A172 (cell line): ENCODE results near the gene DISP2. TPM values are rescaled to one million over a fixed set of nuclear protein-coding genes. Genes with fewer than 3 reads are reported as not detected.

Experiments used
- DNase-seq: peaks from one replicate; pipeline ENCODE4 v3.0.0-alpha.2; 2015; ENCODE audit warnings: low spot score
- total RNA-seq: library from RNA; depleted of rRNA; stranded (reverse); fragments of >200 nt; shearing (Covaris generic); gene quantifications from 2 replicates; pipeline ENCODE4 v1.2.3, GENCODE V29; 2014; rRNA removed

The DISP2 gene
- total RNA-seq: 0.19 and 0.36 TPM in 2 replicates

DNA sequence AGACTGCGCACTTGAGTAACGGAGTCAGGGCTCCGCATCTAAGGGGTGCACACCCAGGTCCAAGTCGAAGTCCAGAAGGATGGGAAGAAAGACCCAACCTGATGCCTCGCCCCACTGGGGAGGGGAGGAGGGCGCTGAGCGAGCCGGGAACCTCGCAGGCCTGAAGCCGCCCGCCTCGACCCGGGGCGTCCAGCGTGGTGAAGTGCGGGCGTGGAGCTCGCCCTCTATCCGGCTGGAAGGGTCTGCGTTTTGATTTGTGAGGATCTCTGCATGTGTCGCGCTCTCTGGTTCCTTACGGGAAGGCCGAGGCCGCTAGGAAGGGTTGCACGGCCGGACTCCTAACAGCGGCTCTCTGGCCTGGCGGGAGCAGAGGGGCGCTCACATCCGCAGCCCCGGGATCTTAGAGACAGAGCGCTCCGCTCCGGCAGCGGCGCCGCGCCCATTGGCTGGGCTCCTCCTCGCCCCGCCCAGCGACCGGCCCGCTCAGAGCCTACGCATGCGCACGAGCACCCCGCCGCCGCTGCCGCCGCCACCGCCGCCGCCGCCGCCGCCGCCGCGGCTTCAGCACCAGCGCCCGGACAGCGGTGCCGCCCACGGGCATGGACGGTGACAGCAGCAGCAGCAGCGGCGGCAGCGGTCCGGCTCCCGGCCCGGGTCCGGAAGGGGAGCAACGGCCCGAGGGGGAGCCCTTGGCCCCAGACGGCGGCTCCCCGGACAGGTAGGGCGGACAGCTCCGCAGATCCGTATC is at the start of gene DISP2:
Gene DISP2, plus strand, starts transcription at position 497 of the 748 bp plus-strand sequence. Its CDS starts 103 bp downstream, at position 600.
- peak; percentile 60 for DNase-seq

GRCh38 chr15:40309344-40309862 is 48.6 kb upstream of the DISP2 start:
- no peak for DNase-seq

DNA sequence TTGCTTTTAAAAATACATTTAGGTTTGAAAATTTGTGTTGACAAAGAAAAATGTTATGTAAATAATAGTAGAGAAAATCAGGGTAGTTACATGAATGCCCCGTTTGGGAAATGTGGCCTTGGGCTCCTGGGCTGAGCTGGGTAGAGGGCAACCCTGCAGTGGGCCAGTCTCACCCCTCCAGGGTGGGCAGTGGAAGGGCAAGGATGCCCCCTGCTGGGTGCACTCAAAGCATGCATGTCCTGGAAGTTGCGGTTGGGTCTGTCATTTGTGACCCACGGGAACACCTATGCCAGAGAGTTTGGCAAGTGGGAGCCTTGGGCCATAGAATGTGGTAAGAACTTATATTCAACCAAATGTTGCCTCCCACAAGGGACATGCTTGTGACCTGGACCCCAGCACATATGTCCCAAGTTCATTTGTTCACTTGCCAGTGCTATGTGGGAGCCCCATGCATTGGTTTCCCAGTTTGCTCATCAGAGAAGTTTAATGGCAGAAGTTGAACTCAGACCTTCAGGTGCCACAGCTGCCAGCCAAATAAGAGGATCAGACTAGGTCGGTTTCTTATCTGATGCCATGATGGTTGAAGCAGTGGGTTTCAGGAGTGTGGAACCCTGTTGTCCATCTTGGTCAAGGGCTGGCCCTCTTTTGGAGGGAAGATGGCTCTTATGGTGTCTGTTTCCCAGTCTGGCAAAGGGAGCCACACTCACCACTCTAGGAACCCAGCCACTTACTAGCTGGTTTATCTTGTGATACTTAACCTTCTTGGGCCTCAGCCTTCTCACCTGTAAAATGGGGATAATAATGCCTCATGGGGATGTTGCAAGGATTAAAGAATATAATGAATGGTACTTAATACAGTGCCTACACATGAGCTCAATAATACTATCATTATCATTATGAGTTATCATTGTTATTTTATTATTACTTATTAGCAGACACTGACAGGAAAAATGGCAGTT is 47.7 kb upstream of the DISP2 start:
- peak; percentile 46 for DNase-seq

- no peak for DNase-seq
Observed at GRCh38 chr15:40310993-40311392, 47.0 kb upstream of the DISP2 start.

DNA sequence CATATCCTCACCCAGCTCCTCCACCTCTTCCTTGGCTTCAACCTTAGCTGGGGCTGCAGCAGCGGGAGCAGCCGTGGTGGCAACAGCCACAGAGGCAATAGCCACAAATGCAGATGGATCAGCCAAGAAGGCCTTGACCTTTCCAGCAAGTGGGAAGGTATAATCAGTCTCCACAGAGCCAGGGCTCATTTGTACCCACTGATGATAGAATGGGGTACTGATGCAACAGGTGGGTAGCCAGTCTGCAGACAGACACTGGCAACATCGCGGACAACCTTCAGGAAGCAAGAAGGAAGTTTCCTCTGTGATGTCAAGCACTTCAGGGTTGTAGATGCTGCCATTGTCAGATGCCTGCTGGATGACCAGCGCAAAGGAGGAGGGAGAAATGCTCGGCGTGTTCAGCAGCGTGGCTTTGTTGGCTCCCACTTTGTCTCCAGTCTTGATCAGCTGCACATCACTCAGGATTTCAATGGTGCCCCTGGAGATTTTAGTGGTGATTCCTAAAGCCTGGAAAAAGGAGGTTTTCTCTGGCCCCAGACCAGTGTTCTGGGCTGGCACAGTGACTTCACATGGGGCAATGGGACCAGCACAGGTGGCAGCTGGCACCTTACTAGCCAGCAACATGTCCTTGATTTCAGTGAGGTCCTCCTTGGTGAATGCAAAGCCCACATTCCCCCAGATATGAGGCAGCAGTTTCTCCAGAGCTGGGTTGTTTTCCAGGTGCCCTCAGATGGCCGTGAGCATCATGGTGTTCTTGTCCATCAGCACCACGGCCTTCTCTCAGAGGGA is 45.5 kb upstream of the DISP2 start:
- DNase-seq: no peak

DNA sequence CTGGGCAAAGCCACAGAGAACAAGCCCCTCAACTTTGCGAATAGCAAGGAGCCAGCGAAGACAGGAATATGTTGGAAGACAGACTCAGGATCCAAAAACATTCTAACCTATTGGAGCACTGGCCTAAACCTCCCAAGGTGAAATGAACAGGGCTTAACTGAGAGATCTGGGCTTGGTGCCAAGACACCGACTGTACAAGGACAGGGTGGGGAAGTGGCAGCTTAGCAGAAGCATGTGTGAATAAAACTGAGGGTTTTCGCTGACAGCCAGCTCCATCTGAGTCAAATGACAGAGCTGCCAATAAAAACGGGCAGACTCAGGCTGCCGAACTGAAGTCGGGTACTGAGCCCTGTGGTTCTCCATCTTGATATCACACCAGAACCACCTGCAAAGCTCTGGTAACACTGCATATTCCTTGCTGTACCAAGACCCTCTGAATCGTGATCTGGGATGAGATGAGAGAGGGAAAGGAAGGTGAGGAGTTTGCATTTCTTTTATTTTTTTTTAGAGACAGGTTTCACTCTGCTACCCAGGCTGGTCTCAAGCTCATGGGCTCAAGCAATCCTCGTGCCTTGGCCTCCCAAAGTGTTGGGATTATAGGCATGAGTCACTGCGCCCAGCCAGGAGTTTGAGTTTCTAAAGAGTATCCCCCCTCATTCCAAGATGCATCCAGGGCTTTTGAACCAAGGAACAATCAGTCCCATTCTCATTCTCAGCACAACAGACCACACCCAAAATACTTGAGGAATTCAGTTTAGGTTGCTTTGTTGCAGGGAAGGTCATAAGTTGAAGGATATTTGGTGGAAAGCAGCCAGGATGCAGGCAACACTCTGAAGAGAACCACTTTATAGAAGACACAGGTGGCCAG is 44.3 kb upstream of the DISP2 start:
- peak; percentile 66 for DNase-seq

DNA sequence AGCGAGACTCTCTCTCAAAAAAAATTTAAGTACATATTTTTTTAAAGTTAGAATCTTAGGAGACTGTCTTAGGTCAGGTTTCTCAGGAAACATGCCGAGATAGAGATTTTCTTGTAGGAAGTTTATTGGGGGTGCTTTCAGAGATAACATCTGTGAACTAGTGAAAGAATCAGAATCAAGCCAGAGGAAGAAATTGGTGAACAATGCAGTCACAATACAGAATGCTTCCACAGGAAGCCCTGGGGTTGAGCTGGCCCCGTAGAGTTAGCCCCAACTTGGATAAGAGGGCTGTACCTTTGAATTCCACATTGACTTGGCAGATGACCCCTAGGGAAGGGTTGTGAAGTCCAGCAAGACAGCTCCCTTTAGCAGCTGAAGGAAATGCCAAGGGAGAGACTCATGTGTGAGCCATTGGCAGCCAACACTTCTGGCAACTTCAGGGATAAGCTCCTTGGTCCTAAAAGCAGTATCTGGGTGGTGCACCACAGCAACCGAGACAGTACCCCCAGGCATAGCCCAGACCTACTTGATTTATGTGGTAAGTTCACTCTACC is 43.2 kb upstream of the DISP2 start:
- DNase-seq: peak; percentile 35

DNA sequence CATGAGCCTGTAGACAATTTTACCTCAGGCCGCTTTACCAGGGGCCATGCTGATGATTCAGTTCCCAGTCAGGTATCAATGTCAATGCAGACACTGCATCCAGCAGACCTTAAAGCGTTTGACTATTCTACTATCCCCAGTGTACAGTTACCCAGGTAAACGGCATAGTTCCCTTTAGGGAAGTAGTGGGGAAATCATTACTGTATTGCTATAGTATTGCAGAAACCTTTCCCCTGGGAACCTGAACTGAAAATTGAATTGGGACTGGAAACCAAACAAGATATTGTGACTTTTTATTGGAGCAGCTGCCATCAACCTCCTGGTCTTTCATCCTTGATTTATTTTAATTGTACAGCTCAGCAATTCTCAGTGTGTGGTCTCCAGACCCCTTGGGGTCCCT is 41.1 kb upstream of the DISP2 start:
- DNase-seq: no peak

GRCh38 chr15:40317580-40317979 is 40.4 kb upstream of the DISP2 start:
- no peak for DNase-seq

DNA sequence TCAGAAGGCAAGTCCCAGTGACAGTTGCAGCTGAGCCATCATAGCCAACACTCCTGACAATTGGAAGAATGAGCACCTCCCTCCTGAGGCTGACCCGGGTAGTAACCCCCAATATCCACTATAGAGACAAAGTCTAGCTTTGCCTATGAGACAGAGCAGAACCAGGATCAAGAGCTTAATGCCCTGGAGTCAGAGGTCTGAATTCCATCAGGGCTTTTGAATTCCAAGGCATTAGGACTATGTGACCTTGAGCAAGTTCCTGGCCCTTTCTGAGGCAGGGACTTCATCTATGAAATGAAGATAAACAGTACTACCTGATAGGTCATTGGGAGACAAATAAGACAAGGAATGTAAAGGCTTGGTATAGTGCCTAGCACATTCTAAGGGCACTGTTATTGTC is 37.6 kb upstream of the DISP2 start:
- DNase-seq: no peak

DNA sequence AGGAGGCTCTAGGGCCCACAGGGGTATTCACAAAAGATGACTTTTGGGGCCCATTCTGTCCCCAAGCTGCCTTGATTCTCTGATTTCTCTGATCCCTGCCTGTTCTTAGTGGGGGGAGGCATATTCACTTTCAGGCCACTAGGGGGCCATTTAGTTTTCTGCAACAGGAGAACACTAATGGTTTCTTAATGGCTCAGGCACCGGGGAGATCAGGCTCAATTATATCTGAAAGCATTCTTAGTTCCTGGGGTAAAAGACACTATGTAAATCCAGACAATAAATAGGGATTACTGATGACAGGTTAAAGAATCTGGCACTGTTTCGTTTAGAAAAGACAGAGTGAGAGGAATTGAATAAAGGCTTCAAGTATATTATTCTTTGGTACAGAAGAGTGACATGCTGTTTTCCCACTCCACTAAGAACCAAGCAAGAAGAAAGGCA is 37.1 kb upstream of the DISP2 start:
- DNase-seq: peak; percentile 42

GRCh38 chr15:40322531-40323238 is 35.3 kb upstream of the DISP2 start:
- DNase-seq: no peak

DNA sequence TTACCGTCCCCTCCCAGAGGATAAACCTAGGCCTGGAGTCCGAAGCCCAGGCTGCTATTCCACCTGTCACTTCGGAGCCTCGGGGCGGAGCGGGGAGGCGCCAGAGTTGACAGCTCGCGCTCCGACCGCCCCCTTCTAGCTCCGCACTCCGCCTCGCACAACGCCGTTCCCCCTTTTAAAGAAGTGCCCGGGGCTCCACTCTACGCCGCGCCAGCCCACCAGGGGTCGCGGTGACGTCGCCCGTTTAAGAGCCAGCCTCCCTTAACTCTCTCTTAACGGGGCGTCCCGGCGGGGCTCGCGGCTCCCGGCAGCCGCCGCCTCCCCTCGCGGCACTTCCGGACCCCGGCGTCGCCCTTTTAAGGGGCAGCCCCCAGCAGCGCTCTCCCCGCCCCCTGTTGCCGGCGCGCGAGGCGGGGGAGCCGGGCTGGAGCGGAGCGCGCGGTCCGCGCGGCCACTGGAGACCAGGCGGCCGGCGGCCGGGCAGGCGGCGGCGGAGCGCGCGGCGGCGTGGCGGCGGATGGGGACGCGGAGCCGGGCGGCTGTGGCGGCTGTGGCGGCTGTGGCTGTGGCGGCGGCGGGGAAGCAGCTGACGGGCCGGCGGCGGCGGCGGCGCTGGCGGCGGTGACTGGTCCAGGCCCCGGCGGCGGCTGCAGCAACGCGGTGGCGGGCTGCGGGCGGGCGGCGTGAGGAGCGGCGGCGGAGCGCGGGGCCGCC is 34.6 kb upstream of the DISP2 start, which contains the start of gene INAFM2:
Gene INAFM2, plus strand, starts transcription at position 454 of the 714 bp plus-strand sequence. CDS start 364 bp downstream, outside the sequence.
- peak; percentile 74 for DNase-seq

DNA sequence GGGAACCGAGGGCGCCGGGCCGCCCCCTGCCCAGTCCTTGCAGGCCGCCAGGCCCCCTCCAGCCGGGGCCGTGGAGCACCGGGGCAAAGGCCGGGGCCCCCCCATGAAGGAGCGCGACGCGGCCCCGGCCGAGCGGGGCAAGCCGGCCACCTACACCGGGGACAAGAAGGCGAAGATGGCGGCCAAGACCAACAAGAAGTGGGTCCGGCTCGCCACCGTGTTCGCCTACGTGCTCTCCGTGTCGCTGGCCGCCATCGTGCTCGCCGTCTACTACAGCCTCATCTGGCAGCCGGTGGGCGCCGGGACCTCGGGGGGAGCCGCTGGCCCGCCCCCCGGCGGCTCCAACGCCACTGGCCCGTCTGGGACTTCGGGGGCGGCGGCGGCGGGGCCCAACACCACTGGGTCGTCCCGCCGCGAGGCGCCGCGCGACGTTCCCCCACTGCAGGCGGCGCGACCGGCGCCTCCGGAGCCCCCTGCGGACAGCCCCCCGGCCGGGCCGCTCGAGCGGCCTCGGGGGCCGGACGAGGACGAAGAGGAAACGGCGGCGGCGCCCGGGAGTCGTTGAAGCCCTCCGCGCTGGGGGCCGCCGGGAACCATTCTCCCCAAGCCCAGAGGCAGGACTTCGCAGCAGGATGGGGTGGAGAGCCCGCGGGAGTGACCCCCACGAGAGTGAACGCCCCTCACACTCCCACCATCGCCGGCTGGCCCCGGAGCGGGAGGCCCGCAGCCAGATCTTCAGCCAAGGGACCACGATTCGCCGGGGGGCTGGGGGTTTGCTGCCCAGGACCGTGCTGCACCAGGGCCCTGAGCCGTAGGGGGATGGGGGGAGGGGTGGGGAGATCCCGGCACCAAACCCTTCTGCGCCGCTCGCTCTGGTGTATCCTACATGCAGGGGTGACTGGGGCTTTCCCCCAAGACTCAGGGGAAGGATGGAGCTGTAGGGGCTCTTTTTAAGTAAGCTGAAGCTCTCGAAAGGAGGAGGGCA is 33.8 kb upstream of the DISP2 start:
- DNase-seq: no peak

- DNase-seq: no peak
Observed at GRCh38 chr15:40325188-40325587, 32.8 kb upstream of the DISP2 start.

- no peak for DNase-seq
Observed at GRCh38 chr15:40325700-40326099, 32.3 kb upstream of the DISP2 start.

DNA sequence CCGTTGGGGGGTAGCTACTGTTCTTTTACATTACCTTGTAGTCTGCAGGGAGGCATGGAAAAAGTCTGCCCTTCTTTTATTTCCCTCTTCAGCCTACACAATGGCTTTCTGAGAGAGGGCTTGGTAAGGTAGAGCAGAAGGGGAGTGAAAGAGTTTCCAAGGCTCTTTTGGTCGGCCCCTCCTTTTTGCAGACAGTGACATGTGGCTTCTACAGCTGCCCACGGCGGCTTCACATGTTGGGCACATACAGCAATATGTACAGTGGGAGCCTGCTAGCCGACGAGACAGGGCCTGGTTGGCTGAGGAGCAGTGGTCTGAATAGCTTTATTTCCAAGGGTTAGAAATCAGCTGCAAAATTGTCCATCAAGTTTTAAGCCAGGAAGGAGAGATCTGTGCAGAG is 30.6 kb upstream of the DISP2 start:
- no peak for DNase-seq

DNA sequence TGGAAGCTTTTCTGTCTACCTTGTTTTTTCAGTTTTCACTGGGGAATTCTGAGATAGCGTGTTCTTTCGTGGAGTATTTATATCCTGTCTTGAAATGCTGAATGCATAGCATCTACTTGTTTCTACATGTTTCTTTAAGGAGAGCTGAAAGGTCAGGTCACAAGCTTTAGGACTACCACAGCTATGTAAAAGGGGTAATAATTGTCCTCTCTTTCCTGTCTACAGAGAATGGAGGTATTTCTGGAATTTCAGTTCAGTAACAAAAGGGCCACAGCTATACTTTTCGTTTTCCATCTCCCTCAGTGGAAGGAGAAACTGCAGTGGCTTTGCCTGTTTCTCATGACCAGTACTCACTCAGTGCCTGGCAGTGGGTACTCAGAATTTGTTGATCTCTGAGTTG is 29.8 kb upstream of the DISP2 start:
- no peak for DNase-seq
